Measurements from ENCODE around the gene TEKT3.

The TEKT3 gene

DNA sequence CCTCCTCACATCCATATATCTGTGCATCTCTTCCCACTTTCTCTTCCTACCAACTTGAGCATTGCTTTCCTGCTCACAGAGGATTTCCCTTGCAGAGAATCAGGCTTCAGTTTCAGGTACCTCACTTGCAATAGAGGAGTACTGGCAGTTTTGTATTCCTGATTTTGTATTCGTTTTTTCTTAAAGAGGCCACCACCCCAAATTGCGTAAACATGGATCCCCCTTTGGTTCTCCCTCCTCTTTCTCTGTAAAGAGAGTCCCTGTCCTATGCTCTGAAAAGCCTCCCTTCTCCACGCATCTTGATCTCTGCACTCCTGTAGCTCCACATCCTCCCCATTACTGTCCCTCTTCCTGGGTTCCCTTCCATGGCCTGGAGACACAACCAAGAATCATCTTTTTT is 32.2 kb downstream of the TEKT3 start:
- no peak overlapping the region for H3K9ac ChIP-seq (ENCODE audit: low read length)
- no peak overlapping the region for H3K4me3 ChIP-seq (ENCODE audit: low read length)
- H3K4me1 ChIP-seq (ENCODE audit: control insufficient read depth, insufficient read depth, low read length), result peaks cover 13% of the 10 kb centered on the region
- H3K27ac ChIP-seq (ENCODE audit: low read depth, low read length), result no peak overlapping the region
- H3K36me3 ChIP-seq (ENCODE audit: control insufficient read depth, insufficient read depth, low read length), result no peaks in the 10 kb centered on the region
- H3K27me3 ChIP-seq (ENCODE audit: control insufficient read depth, insufficient read depth, low read length), result no peaks in the 10 kb centered on the region

DNA sequence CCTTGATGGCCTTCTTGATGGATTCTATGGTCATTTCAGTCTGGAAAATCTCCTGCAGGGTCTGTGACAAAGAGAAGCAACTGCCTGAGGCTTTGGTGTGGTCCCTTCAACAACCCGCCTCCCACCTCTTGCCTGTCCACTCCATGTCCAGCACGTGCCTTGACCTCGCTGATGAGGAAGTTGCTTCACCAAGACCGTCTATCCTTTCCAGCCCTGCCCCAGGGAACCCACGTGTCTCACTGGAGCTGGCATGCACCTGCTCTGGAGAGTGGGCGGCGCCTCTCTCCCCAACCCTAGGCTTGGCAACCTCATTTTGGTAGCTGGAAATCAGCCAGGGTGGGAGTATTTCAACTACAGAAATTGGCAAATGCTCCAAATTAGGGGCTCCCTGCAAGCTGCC is 32.6 kb downstream of the TEKT3 start:
- no peak overlapping the region for H3K4me3 ChIP-seq (ENCODE audit: low read length)
- no peaks in the 10 kb centered on the region for H3K36me3 ChIP-seq (ENCODE audit: control insufficient read depth, insufficient read depth, low read length)
- H3K4me1 ChIP-seq (ENCODE audit: control insufficient read depth, insufficient read depth, low read length), result peaks cover 13% of the 10 kb centered on the region
- H3K27ac ChIP-seq (ENCODE audit: low read depth, low read length), result no peak overlapping the region
- H3K9ac ChIP-seq (ENCODE audit: low read length), result no peak overlapping the region
- H3K27me3 ChIP-seq (ENCODE audit: control insufficient read depth, insufficient read depth, low read length), result no peaks in the 10 kb centered on the region

DNA sequence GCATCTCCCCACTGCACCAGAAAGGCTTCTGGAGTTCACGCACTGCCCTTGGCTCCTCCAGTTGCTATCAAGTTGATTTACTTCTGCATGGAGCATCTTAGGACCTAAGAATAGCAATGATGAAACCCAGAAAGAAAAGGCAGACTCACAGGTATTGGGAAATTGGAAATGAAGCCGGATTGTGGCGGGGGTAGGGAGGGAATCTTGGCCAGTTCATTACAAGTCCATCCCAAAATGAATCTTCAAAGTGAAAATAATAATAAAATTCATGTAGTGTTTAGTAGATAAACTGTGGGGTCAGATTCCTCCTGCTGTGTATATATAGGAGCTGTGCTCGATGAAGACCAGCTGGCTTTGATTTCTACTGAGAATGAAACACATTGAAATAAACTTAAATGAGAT is 33.7 kb downstream of the TEKT3 start:
- no peaks in the 10 kb centered on the region for H3K27me3 ChIP-seq (ENCODE audit: control insufficient read depth, insufficient read depth, low read length)
- H3K27ac ChIP-seq (ENCODE audit: low read depth, low read length), result peak overlapping the region; percentile 41
- peaks cover 13% of the 10 kb centered on the region for H3K4me1 ChIP-seq (ENCODE audit: control insufficient read depth, insufficient read depth, low read length)
- no peaks in the 10 kb centered on the region for H3K36me3 ChIP-seq (ENCODE audit: control insufficient read depth, insufficient read depth, low read length)
- H3K4me3 ChIP-seq (ENCODE audit: low read length), result no peak overlapping the region
- no peak overlapping the region for H3K9ac ChIP-seq (ENCODE audit: low read length)

DNA sequence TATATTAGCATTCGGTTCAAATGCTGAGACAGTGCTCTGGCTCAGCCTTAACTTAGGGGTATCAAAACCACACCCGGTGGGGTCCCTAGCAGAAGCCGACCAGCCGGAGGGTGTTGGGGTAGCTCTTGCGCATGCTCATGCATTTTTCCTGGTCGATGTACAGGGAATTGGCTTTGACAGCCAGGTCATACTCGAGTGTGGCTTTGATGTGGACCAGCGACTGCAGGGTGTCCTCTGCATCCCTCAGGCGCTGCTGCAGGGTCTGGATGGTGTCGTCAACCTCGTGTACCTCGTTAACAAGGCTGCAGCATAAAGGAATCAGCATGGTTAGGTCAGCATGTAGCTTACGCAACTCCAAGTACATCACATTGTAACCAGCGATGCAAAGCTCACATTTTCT is 37.5 kb downstream of the TEKT3 start:
- Histone ChIP-seq H3K9ac (ENCODE audit: low read length) (no peak overlapping the region), H3K27ac (ENCODE audit: low read depth, low read length) (no peak overlapping the region), H3K36me3 (ENCODE audit: control insufficient read depth, insufficient read depth, low read length) (no peaks in the 10 kb centered on the region), H3K4me3 (ENCODE audit: low read length) (no peak overlapping the region), H3K27me3 (ENCODE audit: control insufficient read depth, insufficient read depth, low read length) (no peaks in the 10 kb centered on the region), H3K4me1 (ENCODE audit: control insufficient read depth, insufficient read depth, low read length) (peaks cover 13% of the 10 kb centered on the region)

DNA sequence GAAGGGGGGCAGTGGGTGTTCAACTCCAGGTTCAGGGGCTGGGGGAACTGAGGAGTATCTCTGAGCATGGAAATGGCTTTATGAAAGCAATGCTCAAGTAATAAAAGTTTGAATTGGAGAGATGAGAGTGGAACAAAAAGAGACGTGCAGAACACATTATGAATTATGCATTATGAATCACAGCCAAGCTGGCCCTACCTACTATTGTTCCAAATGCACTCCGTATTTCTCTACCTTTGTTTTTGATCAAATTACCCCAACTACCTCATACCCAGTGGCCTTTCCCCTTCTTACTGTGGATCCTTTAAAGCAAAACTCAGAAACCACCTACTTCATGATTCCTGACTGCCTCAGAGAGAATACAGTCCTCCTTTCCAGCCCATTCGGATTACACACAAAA is 38.1 kb downstream of the TEKT3 start:
- Histone ChIP-seq H3K27me3 (ENCODE audit: control insufficient read depth, insufficient read depth, low read length) (no peaks in the 10 kb centered on the region), H3K36me3 (ENCODE audit: control insufficient read depth, insufficient read depth, low read length) (no peaks in the 10 kb centered on the region), H3K4me3 (ENCODE audit: low read length) (no peak overlapping the region), H3K9ac (ENCODE audit: low read length) (no peak overlapping the region), H3K4me1 (ENCODE audit: control insufficient read depth, insufficient read depth, low read length) (peaks cover 13% of the 10 kb centered on the region), H3K27ac (ENCODE audit: low read depth, low read length) (no peak overlapping the region)

DNA sequence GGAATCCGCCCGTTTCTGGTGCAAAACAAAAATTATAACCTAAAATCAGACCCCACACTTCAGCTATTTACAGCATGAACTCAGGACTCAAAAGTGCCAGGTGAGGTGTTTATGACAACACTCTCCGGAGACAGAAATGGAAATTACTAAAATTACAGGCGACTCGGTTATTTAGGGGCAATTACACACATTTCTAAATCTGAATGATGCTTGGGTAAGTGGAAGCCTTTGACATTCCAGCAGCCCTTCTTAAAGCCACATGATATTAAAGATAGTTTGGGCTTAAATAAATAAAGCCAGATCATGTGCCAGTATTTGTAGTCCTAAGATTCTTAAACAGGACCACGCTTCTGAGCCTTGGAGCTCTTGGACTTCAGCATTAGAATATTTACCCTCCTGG is 39.6 kb downstream of the TEKT3 start:
- H3K36me3 ChIP-seq (ENCODE audit: control insufficient read depth, insufficient read depth, low read length), result no peaks in the 10 kb centered on the region
- H3K4me3 ChIP-seq (ENCODE audit: low read length), result no peak overlapping the region
- no peak overlapping the region for H3K9ac ChIP-seq (ENCODE audit: low read length)
- H3K27me3 ChIP-seq (ENCODE audit: control insufficient read depth, insufficient read depth, low read length), result no peaks in the 10 kb centered on the region
- peaks cover 4% of the 10 kb centered on the region for H3K4me1 ChIP-seq (ENCODE audit: control insufficient read depth, insufficient read depth, low read length)
- no peak overlapping the region for H3K27ac ChIP-seq (ENCODE audit: low read depth, low read length)

DNA sequence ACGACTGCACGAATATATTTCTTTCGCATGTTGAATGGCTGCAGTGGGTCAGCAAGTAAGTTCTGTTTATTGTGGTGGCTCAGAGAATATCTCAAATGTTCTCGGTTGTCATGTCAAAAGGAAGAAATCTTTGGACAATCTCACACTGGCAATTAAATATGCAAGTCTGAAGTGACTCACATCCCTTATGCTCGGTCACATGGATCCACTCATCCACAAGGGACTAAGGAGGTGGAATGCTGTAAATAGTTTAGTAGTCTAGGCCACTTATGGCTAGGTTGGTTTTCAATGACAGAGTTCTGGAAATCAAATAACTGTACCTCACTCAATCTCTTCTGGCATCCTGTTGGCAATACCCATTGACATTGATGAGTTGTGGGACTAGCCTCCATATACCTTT is 43.2 kb downstream of the TEKT3 start:
- H3K4me3 ChIP-seq (ENCODE audit: low read length), result no peak overlapping the region
- H3K27ac ChIP-seq (ENCODE audit: low read depth, low read length), result no peak overlapping the region
- no peaks in the 10 kb centered on the region for H3K36me3 ChIP-seq (ENCODE audit: control insufficient read depth, insufficient read depth, low read length)
- no peaks in the 10 kb centered on the region for H3K27me3 ChIP-seq (ENCODE audit: control insufficient read depth, insufficient read depth, low read length)
- no peak overlapping the region for H3K9ac ChIP-seq (ENCODE audit: low read length)
- no peaks in the 10 kb centered on the region for H3K4me1 ChIP-seq (ENCODE audit: control insufficient read depth, insufficient read depth, low read length)

DNA sequence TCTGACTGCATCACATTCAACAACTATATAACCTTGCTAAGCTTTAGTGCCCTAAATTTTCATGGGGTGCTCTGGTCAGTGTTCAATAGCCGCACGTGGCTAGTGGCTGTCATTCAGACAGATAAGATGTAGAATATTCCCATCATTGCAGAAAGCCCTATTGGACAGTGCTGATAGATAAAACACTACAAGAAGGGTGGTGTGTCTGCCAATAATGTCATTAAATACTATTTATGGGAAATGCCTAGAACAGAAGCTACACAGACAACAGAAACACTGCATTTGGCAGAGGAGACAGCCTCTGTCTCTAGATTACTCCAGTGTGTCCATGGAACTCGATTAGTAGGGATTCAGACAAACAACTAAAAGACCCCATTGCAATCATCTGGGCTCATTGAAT is 47.8 kb downstream of the TEKT3 start:
- H3K36me3 ChIP-seq (ENCODE audit: control insufficient read depth, insufficient read depth, low read length), result no peaks in the 10 kb centered on the region
- H3K27me3 ChIP-seq (ENCODE audit: control insufficient read depth, insufficient read depth, low read length), result no peaks in the 10 kb centered on the region
- no peak overlapping the region for H3K27ac ChIP-seq (ENCODE audit: low read depth, low read length)

DNA sequence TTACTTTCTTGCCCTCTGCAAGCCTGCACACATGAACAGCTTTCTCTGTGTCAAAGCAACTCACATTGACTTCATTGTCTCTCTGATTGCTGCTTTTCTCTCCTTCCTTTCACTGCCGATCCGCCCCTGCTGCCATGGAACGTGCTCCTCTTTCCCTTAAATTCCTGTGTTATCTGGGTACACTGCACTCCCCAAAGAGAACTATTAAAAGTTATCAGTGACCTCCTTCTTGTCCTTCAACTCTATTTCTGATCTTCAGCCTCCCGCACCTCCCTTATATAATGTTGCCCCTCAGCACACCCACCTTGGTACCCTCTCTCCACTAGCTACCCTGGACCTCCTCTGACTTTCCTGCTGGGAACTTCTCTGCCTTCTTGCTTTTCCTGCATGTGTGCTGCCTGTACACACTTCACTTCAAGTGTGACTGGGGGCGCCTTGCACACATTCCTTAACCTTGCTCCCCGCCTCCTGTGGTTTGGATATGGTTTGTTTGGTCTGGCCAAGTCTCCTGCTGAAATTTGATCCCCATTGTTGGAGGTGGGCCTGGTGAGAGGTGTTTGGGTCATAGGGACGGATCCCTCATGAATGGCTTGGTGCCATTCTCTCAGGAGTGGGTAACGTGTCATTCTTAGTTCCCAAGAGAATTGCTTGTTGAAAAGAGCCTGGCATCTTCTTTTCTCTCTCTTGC is 49.6 kb downstream of the TEKT3 start:
- no peak overlapping the region for H3K27ac ChIP-seq (ENCODE audit: low read depth, low read length)
- no peaks in the 10 kb centered on the region for H3K27me3 ChIP-seq (ENCODE audit: control insufficient read depth, insufficient read depth, low read length)
- H3K4me3 ChIP-seq (ENCODE audit: low read length), result no peak overlapping the region
- H3K36me3 ChIP-seq (ENCODE audit: control insufficient read depth, insufficient read depth, low read length), result no peaks in the 10 kb centered on the region
- peaks cover 4% of the 10 kb centered on the region for H3K4me1 ChIP-seq (ENCODE audit: control insufficient read depth, insufficient read depth, low read length)
- no peak overlapping the region for H3K9ac ChIP-seq (ENCODE audit: low read length)

More for the DNA sequence above, 47.8 kb downstream of the TEKT3 start:
- Histone ChIP-seq H3K4me3 (ENCODE audit: low read length) (no peak overlapping the region), H3K9ac (ENCODE audit: low read length) (no peak overlapping the region), H3K4me1 (ENCODE audit: control insufficient read depth, insufficient read depth, low read length) (no peaks in the 10 kb centered on the region)

DNA sequence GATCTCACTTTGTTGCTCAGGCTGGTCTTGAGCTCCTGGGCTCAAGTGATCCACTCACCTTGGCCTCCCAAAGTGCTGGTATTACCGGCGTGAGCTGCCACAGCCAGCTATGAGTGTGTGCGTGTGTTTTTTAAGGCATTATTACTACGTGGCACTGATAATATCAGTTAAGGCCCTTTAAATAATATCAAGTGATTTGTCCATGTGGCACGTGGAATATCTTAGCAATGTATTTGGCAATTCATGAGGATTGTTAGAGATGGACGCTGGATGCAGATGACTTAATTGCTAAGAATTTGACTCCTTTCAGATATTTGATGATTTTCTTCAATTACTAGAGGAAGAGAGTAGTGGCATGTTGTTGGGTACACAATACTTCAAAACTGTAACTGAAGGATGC is 50.8 kb downstream of the TEKT3 start:
- no peaks in the 10 kb centered on the region for H3K36me3 ChIP-seq (ENCODE audit: control insufficient read depth, insufficient read depth, low read length)
- H3K4me3 ChIP-seq (ENCODE audit: low read length), result no peak overlapping the region
- no peak overlapping the region for H3K27ac ChIP-seq (ENCODE audit: low read depth, low read length)
- H3K4me1 ChIP-seq (ENCODE audit: control insufficient read depth, insufficient read depth, low read length), result peaks cover 4% of the 10 kb centered on the region
- H3K27me3 ChIP-seq (ENCODE audit: control insufficient read depth, insufficient read depth, low read length), result no peaks in the 10 kb centered on the region
- H3K9ac ChIP-seq (ENCODE audit: low read length), result no peak overlapping the region

DNA sequence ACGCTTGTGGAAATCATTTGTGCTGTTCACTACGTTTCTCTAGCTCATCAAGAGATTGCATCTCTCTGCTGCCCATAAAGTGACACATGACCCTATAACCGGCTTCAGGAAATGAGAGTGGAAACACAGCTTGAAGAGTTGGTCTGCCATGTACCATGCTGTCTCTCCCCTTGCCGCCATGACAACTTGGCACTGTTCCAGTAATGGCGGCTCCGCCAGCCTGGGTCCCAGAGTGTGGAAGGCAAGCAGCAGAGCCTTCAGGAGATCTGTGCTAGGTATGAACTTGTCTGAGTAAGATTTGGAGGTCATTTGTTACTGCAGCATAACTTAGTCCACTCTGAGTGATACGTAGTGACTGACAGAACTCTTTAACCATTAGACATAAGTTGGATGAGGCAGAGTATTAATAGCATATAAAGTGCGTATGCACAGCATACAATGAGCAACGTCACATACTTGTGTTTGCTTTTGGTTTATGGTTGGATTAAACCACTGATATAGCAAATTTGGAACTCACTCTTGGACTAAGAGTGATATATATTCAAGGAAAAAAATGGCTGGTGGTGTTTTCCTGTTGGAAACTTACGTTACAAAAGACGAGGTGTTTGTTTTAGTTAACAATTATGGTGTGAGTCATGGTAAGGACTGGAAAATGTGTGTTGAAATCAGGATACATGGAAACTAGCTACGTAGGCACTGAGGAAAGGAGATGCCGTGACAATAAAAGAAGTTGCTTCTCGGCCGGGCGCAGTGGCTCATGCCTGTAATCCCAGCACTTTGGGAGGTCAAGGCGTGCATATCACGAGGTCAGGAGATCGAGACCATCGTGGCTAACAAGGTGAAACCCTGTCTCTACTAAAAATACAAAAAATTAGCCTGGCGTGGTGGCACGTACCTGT is 51.9 kb downstream of the TEKT3 start:
- H3K4me3 ChIP-seq (ENCODE audit: low read length), result no peak overlapping the region
- H3K9ac ChIP-seq (ENCODE audit: low read length), result no peak overlapping the region
- no peak overlapping the region for H3K27ac ChIP-seq (ENCODE audit: low read depth, low read length)
- H3K36me3 ChIP-seq (ENCODE audit: control insufficient read depth, insufficient read depth, low read length), result no peaks in the 10 kb centered on the region
- H3K4me1 ChIP-seq (ENCODE audit: control insufficient read depth, insufficient read depth, low read length), result peaks cover 4% of the 10 kb centered on the region
- H3K27me3 ChIP-seq (ENCODE audit: control insufficient read depth, insufficient read depth, low read length), result no peaks in the 10 kb centered on the region

DNA sequence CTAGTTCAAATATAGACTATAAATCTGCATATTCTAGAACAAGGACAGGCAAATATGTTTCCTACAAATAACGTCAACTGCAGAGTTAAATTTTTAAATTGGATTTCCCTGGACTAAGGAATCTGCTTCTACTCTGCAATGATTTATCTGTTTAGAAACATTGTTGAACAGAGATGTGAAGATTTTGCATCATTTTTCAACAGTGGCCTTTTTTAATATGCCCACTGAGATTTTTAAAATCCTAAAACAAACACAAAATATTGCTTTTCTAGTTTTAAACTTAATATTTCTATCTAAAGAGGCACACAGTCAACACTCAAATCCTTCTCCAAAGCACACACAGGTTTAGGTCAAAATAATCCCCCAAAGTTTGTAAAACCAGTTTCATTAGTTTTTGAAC is 52.5 kb downstream of the TEKT3 start:
- no peak overlapping the region for H3K9ac ChIP-seq (ENCODE audit: low read length)
- H3K27ac ChIP-seq (ENCODE audit: low read depth, low read length), result no peak overlapping the region
- H3K27me3 ChIP-seq (ENCODE audit: control insufficient read depth, insufficient read depth, low read length), result no peaks in the 10 kb centered on the region
- H3K4me3 ChIP-seq (ENCODE audit: low read length), result no peak overlapping the region
- H3K4me1 ChIP-seq (ENCODE audit: control insufficient read depth, insufficient read depth, low read length), result peaks cover 4% of the 10 kb centered on the region
- H3K36me3 ChIP-seq (ENCODE audit: control insufficient read depth, insufficient read depth, low read length), result no peaks in the 10 kb centered on the region

All from rectal smooth muscle tissue (tissue), 1 donor.